Measurements from ENCODE around the gene OR2AT4. TPM values are rescaled to one million over a fixed set of nuclear protein-coding genes. Genes with fewer than 3 reads are reported as not detected.

The OR2AT4 gene
- total and polyA plus RNA-seq, 2 of the 4 experiments (the other 2 are of a cell fraction) = not detected

- dilution Hi-C loops (cut with HindIII; ENCODE audit: low sequenced_read_pairs, unreplicated experiment) (no loop called here), intact Hi-C loops (cut with micrococcal nuclease) (no loop called here), in situ Hi-C loops (cut with MboI; ENCODE audit: low sequenced_read_pairs) (no loop called here)
- Histone ChIP-seq H3K9me1 (ENCODE audit: insufficient read depth, low read length) (0 out of 2 replicates have a peak, but pooled peaks cover 2% of the 10 kb centered on the region), H3K9ac (ENCODE audit: low read depth, low read length) (no peak overlapping the region), H4K5ac (ENCODE audit: low read depth, low read length) (no peak overlapping the region), H3K18ac (ENCODE audit: low read depth, low read length) (no peak overlapping the region), H3K79me1 (ENCODE audit: low read depth in 1 of 2, low read length in 2 of 2) (no peaks in the 10 kb centered on the region), H3K56ac (ENCODE audit: extremely low read depth, insufficient read depth, low read length) (no peak overlapping the region), H4K20me1 (ENCODE audit: insufficient read depth, low read length) (no peaks in the 10 kb centered on the region), H3K27me3 (ENCODE audit: control insufficient read depth, insufficient read depth, low read length) (peaks cover 31% of the 10 kb centered on the region), H4K91ac (ENCODE audit: insufficient read depth, low read depth, low read length) (no peak overlapping the region), H3K23ac (ENCODE audit: low read depth, low read length) (no peak overlapping the region), H2AFZ (replicated peaks; ENCODE audit: low read length, poor library complexity) (no peak overlapping the region), H3K4me2 (ENCODE audit: low read depth, low read length) (no peak overlapping the region), H3K4me1 (ENCODE audit: control insufficient read depth, insufficient read depth, low read length) (no peaks in the 10 kb centered on the region), H2BK15ac (ENCODE audit: low read depth, low read length) (no peak overlapping the region), H3K4ac (ENCODE audit: low read depth, low read length) (no peak overlapping the region), H3K9me3 (ENCODE audit: control insufficient read depth, insufficient read depth, low read length) (no peaks in the 10 kb centered on the region), H3K4me3 (ENCODE audit: insufficient read depth, low read depth, low read length) (no peak overlapping the region), H3K27ac (ENCODE audit: insufficient read depth, low read length) (no peak overlapping the region), H2AK5ac (ENCODE audit: low read depth, low read length) (no peak overlapping the region), H3K14ac (replicated peaks; ENCODE audit: low read depth, low read length) (no peak overlapping the region), H2BK120ac (ENCODE audit: low read depth, low read length) (no peak overlapping the region), H4K8ac (ENCODE audit: low read depth in 2 of 2, low read length in 2 of 2) (no peak overlapping the region), H2BK5ac (ENCODE audit: low read depth, low read length, poor library complexity, severe bottlenecking) (no peak overlapping the region), H3K36me3 (ENCODE audit: control insufficient read depth, insufficient read depth, low read length) (no peaks in the 10 kb centered on the region), H2BK20ac (ENCODE audit: low read depth, low read length) (no peak overlapping the region), H2AK9ac (replicated peaks; ENCODE audit: low read depth, low read length, poor library complexity) (no peak overlapping the region)
- BruUV-seq (replicated peaks) = no TSS peak
- ChIA-PET CTCF (no interaction called here), POLR2A (ENCODE audit: unreplicated experiment) (no interaction called here)
- DNase-seq (no peak), ATAC-seq (ENCODE audit: low read depth) (no peak)
- TF ChIP-seq MAFK (IDR thresholded peaks at IDR 0.05; ENCODE audit: low read depth, low read length) (no peak), RCOR1 (IDR thresholded peaks at IDR 0.05; ENCODE audit: insufficient replicate concordance, low read length) (no peak), MAZ (IDR thresholded peaks at IDR 0.05; ENCODE audit: borderline replicate concordance, low read depth, low read length) (no peak), SMC3 (IDR thresholded peaks at IDR 0.05; ENCODE audit: low read depth, low read length) (no peak), MXI1 (IDR thresholded peaks at IDR 0.05; ENCODE audit: borderline replicate concordance, low read depth, low read length) (no peak), RAD21 (IDR thresholded peaks at IDR 0.05; ENCODE audit: low read length) (no peak), CEBPB (IDR thresholded peaks at IDR 0.05; ENCODE audit: low read depth, low read length) (no peak), RFX5 (IDR thresholded peaks at IDR 0.05; ENCODE audit: low read depth, low read length) (no peak), CHD1 (IDR thresholded peaks at IDR 0.05; ENCODE audit: low read depth, low read length) (no peak), POLR2A (IDR thresholded peaks at IDR 0.05; ENCODE audit: low read depth, low read length) (no peak), NFE2L2 (IDR thresholded peaks at IDR 0.05; ENCODE audit: low read depth, low read length) (no peak), BHLHE40 (IDR thresholded peaks at IDR 0.05; ENCODE audit: low read depth, low read length) (no peak)
- TF ChIP-seq, protein P1, sequence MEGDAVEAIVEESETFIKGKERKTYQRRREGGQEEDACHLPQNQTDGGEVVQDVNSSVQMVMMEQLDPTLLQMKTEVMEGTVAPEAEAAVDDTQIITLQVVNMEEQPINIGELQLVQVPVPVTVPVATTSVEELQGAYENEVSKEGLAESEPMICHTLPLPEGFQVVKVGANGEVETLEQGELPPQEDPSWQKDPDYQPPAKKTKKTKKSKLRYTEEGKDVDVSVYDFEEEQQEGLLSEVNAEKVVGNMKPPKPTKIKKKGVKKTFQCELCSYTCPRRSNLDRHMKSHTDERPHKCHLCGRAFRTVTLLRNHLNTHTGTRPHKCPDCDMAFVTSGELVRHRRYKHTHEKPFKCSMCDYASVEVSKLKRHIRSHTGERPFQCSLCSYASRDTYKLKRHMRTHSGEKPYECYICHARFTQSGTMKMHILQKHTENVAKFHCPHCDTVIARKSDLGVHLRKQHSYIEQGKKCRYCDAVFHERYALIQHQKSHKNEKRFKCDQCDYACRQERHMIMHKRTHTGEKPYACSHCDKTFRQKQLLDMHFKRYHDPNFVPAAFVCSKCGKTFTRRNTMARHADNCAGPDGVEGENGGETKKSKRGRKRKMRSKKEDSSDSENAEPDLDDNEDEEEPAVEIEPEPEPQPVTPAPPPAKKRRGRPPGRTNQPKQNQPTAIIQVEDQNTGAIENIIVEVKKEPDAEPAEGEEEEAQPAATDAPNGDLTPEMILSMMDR (conservative IDR thresholded peaks at IDR 0.05; ENCODE audit: low read depth, low read length) = no peak
- TF ChIP-seq, protein P2, sequence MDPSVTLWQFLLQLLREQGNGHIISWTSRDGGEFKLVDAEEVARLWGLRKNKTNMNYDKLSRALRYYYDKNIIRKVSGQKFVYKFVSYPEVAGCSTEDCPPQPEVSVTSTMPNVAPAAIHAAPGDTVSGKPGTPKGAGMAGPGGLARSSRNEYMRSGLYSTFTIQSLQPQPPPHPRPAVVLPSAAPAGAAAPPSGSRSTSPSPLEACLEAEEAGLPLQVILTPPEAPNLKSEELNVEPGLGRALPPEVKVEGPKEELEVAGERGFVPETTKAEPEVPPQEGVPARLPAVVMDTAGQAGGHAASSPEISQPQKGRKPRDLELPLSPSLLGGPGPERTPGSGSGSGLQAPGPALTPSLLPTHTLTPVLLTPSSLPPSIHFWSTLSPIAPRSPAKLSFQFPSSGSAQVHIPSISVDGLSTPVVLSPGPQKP (IDR thresholded peaks at IDR 0.05; ENCODE audit: borderline replicate concordance, low read depth, low read length) = no peak
These were observed 27.7 kb downstream of the OR2AT4 start for GRCh38 chr11:75068993-75069392.

Data from IMR-90 (cell line).